ENCODE results near the gene GALNTL6. TPM values are rescaled to one million over a fixed set of nuclear protein-coding genes. Genes with fewer than 3 reads are reported as not detected.

GALNTL6 gene
- total and polyA plus RNA-seq, 2 experiments from 2014 or later, result not detected

- Histone ChIP-seq H3K27me3 (no peaks in the 10 kb centered on the region), H3K4me3 (no peak overlapping the region), H3K9me3 (ENCODE audit: low read depth) (no peaks in the 10 kb centered on the region), H3K4me1 (ENCODE audit: low read depth) (peaks cover 6% of the 10 kb centered on the region), H3K27ac (no peak overlapping the region), H3K36me3 (no peaks in the 10 kb centered on the region)
- DNase-seq (ENCODE audit: low read depth in 1 of 2, low spot score in 1 of 2), result no peak
- no peak for TF ChIP-seq CTCF (IDR thresholded peaks at IDR 0.05; ENCODE audit: low read depth, low read length)
Measured at GRCh38 chr4:172546782-172547181, 733.6 kb downstream of the GALNTL6 start.

GRCh38 chr4:172547724-172548123 lies 734.5 kb downstream of the GALNTL6 start:
- H3K27me3 ChIP-seq, result no peaks in the 10 kb centered on the region
- H3K9me3 ChIP-seq (ENCODE audit: low read depth), result no peaks in the 10 kb centered on the region
- peak in 1 of 2 donors; percentile 71 for DNase-seq (ENCODE audit: low read depth in 1 of 2, low spot score in 1 of 2)
- H3K36me3 ChIP-seq, result no peaks in the 10 kb centered on the region
- H3K27ac ChIP-seq, result no peak overlapping the region
- no peak overlapping the region for H3K4me3 ChIP-seq
- peaks cover 6% of the 10 kb centered on the region for H3K4me1 ChIP-seq (ENCODE audit: low read depth)
- no peak for TF ChIP-seq CTCF (IDR thresholded peaks at IDR 0.05; ENCODE audit: low read depth, low read length)

- no peak overlapping the region for H3K4me3 ChIP-seq
- TF ChIP-seq CTCF (IDR thresholded peaks at IDR 0.05; ENCODE audit: low read depth, low read length), result no peak
- no peaks in the 10 kb centered on the region for H3K27me3 ChIP-seq
- no peak for DNase-seq (ENCODE audit: low read depth in 1 of 2, low spot score in 1 of 2)
- no peaks in the 10 kb centered on the region for H3K36me3 ChIP-seq
- H3K27ac ChIP-seq, result no peak overlapping the region
- H3K9me3 ChIP-seq (ENCODE audit: low read depth), result no peaks in the 10 kb centered on the region
- H3K4me1 ChIP-seq (ENCODE audit: low read depth), result no peaks in the 10 kb centered on the region
Measured at GRCh38 chr4:172553216-172553615, 740.0 kb downstream of the GALNTL6 start.

GRCh38 chr4:172554588-172554987 lies 741.4 kb downstream of the GALNTL6 start:
- Histone ChIP-seq H3K27ac (no peak overlapping the region), H3K4me3 (no peak overlapping the region), H3K36me3 (no peaks in the 10 kb centered on the region), H3K4me1 (ENCODE audit: low read depth) (no peaks in the 10 kb centered on the region), H3K9me3 (ENCODE audit: low read depth) (no peaks in the 10 kb centered on the region), H3K27me3 (no peaks in the 10 kb centered on the region)
- no peak for DNase-seq (ENCODE audit: low read depth in 1 of 2, low spot score in 1 of 2)
- no peak for TF ChIP-seq CTCF (IDR thresholded peaks at IDR 0.05; ENCODE audit: low read depth, low read length)

- no peaks in the 10 kb centered on the region for H3K27me3 ChIP-seq
- no peak overlapping the region for H3K4me3 ChIP-seq
- no peak overlapping the region for H3K27ac ChIP-seq
- no peaks in the 10 kb centered on the region for H3K9me3 ChIP-seq (ENCODE audit: low read depth)
- H3K36me3 ChIP-seq, result no peaks in the 10 kb centered on the region
- DNase-seq (ENCODE audit: low read depth in 1 of 2, low spot score in 1 of 2), result no peak
- no peaks in the 10 kb centered on the region for H3K4me1 ChIP-seq (ENCODE audit: low read depth)
- no peak for TF ChIP-seq CTCF (IDR thresholded peaks at IDR 0.05; ENCODE audit: low read depth, low read length)
Measured at GRCh38 chr4:172555725-172556124, 742.5 kb downstream of the GALNTL6 start.

- Histone ChIP-seq H3K4me1 (ENCODE audit: low read depth) (no peaks in the 10 kb centered on the region), H3K27me3 (no peaks in the 10 kb centered on the region), H3K27ac (no peak overlapping the region), H3K4me3 (no peak overlapping the region), H3K36me3 (no peaks in the 10 kb centered on the region), H3K9me3 (ENCODE audit: low read depth) (no peaks in the 10 kb centered on the region)
- DNase-seq (ENCODE audit: low read depth in 1 of 2, low spot score in 1 of 2), result no peak
- TF ChIP-seq CTCF (IDR thresholded peaks at IDR 0.05; ENCODE audit: low read depth, low read length), result no peak
Measured at GRCh38 chr4:172573899-172574298, 760.7 kb downstream of the GALNTL6 start.

All from cardiac muscle cell (in vitro differentiated cells and primary cell).